ENCODE results near the gene LAMB3. TPM values are rescaled to one million over a fixed set of nuclear protein-coding genes. Genes with fewer than 3 reads are reported as not detected.

Gene LAMB3
- total RNA-seq, 1 donor from 2014 or later = 18.3 TPM

DNA sequence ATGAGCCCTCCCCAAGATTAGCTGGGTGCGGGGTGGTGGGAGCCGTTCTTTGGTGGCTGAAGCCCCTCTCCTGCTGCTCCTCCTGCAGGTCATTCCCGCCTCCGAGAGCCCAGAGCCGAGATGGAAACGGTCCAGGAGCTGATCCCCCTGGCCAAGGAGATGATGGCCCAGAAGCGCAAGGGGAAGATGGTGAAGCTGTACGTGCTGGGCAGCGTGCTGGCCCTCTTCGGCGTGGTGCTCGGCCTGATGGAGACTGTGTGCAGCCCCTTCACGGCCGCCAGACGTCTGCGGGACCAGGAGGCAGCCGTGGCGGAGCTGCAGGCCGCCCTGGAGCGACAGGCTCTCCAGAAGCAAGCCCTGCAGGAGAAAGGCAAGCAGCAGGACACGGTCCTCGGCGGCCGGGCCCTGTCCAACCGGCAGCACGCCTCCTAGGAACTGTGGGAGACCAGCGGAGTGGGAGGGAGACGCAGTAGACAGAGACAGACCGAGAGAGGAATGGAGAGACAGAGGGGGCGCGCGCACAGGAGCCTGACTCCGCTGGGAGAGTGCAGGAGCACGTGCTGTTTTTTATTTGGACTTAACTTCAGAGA lies 23.4 kb upstream of the LAMB3 start:
- DNase-seq (ENCODE audit: low spot score) = no peak
- Mint-ChIP-seq H3K36me3 (ENCODE audit: low read depth) (peaks cover 36% of the 10 kb centered on the region), H3K9me3 (peaks cover 9% of the 10 kb centered on the region), H3K27me3 (ENCODE audit: insufficient read depth) (peaks cover 2% of the 10 kb centered on the region), H3K27ac (peak overlapping the region; percentile 94), H3K4me1 (ENCODE audit: low read depth) (peaks cover 81% of the 10 kb centered on the region), H3K4me3 (peak overlapping the region; percentile 92)
- intact Hi-C loops (cut with micrococcal nuclease) = loop anchor here (1.0 to 10.0 kb wide), 3 partner anchors 18 to 259 kb away; partner anchors contain the start of gene SYT14

- DNase-seq (ENCODE audit: low spot score) = peak; percentile 59
- peaks cover 2% of the 10 kb centered on the region for H3K27me3 Mint-ChIP-seq (ENCODE audit: insufficient read depth)
- intact Hi-C loops (cut with micrococcal nuclease) = loop anchor here (1.0 to 10.0 kb wide), 3 partner anchors 18 to 260 kb away; partner anchors contain the start of gene SYT14
- peaks cover 36% of the 10 kb centered on the region for H3K36me3 Mint-ChIP-seq (ENCODE audit: low read depth)
- H3K27ac Mint-ChIP-seq = peak within 1 kb of the TSS; percentile 94
- H3K9me3 Mint-ChIP-seq = peaks cover 9% of the 10 kb centered on the region
- H3K4me1 Mint-ChIP-seq (ENCODE audit: low read depth) = peaks cover 87% of the 10 kb centered on the region
- H3K4me3 Mint-ChIP-seq = peak within 1 kb of the TSS; percentile 92
These were observed 22.8 kb upstream of the LAMB3 start, which contains the start of gene G0S2 for GRCh38 chr1:209674957-209675564. Gene G0S2, plus strand, starts transcription at chr1:209675412. Its CDS starts 273 bp downstream, at chr1:209675685.

- DNase-seq (ENCODE audit: low spot score) = no peak
- peaks cover 9% of the 10 kb centered on the region for H3K9me3 Mint-ChIP-seq
- H3K4me3 Mint-ChIP-seq = peak overlapping the region; percentile 92
- H3K27me3 Mint-ChIP-seq (ENCODE audit: insufficient read depth) = peaks cover 2% of the 10 kb centered on the region
- H3K27ac Mint-ChIP-seq = peak overlapping the region; percentile 94
- H3K4me1 Mint-ChIP-seq (ENCODE audit: low read depth) = peaks cover 77% of the 10 kb centered on the region
- intact Hi-C loops (cut with micrococcal nuclease) = loop anchor here (1.0 to 10.0 kb wide), 11 partner anchors 13 to 261 kb away; partner anchors contain the start of genes SYT14, TRAF3IP3 and UTP25
- peaks cover 36% of the 10 kb centered on the region for H3K36me3 Mint-ChIP-seq (ENCODE audit: low read depth)
These were observed 21.6 kb upstream of the LAMB3 start for GRCh38 chr1:209673631-209674417.

DNA sequence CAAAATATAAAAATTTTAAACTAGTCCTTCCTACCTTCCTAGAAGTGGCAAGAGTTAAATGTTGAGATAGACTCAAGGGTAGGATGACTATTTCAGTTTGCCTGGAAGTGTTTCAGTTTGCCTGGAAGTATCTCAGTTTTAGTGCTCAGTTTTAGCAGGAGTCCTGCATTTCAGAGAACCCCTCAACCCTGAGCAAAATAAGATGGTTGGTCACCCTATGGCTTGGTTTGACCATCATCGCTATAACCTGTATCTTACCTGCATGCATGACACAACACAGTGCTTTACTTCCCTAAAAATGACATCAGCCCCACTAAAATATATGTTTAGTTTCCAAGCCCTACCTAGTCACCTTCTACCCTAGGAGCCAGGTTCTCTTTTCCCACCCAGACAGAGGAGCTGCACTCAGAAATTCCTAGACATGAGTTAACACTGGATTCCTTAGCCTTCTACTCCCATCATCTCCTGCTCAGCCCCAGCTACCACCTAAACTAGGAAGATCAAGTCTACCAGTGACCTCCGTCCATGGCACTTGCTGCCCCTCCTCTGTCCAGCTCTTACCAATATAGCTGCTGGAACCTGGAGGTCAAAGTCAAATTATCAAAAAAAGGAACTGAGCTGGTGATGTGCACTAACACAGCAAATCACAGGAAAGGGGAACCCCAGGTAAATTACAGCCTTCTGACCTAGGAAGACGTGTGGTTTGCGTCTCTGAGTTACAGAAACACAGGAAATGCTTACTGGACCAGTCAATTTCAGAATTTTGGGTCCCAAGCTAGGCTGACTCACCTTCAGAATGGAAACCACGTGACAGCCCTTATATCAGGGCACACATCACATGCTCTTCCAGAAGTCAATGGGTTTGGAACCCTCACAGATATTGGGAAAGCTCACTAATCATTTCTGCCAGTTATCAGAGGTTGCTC lies 20.7 kb upstream of the LAMB3 start:
- peak overlapping the region; percentile 92 for H3K4me3 Mint-ChIP-seq
- H3K4me1 Mint-ChIP-seq (ENCODE audit: low read depth) = peaks cover 70% of the 10 kb centered on the region
- peaks cover 36% of the 10 kb centered on the region for H3K36me3 Mint-ChIP-seq (ENCODE audit: low read depth)
- H3K9me3 Mint-ChIP-seq = peaks cover 9% of the 10 kb centered on the region
- H3K27me3 Mint-ChIP-seq (ENCODE audit: insufficient read depth) = peaks cover 2% of the 10 kb centered on the region
- intact Hi-C loops (cut with micrococcal nuclease) = loop anchor here (1.0 to 10.0 kb wide), 11 partner anchors 13 to 262 kb away; partner anchors contain the start of genes SYT14, TRAF3IP3 and UTP25
- DNase-seq (ENCODE audit: low spot score) = peak; percentile 63
- peak overlapping the region; percentile 94 for H3K27ac Mint-ChIP-seq

GRCh38 chr1:209670441-209671082 lies 18.3 kb upstream of the LAMB3 start:
- intact Hi-C loops (cut with micrococcal nuclease) = loop anchor here (10.0 kb wide), 1 partner anchor 264 kb away; the partner anchor contains the start of gene SYT14
- Mint-ChIP-seq H3K4me1 (ENCODE audit: low read depth) (peaks cover 48% of the 10 kb centered on the region), H3K36me3 (ENCODE audit: low read depth) (peaks cover 18% of the 10 kb centered on the region), H3K27me3 (ENCODE audit: insufficient read depth) (no peaks in the 10 kb centered on the region), H3K4me3 (peak overlapping the region; percentile 15), H3K9me3 (peaks cover 9% of the 10 kb centered on the region), H3K27ac (peak overlapping the region; percentile 85)
- no peak for DNase-seq (ENCODE audit: low spot score)

DNA sequence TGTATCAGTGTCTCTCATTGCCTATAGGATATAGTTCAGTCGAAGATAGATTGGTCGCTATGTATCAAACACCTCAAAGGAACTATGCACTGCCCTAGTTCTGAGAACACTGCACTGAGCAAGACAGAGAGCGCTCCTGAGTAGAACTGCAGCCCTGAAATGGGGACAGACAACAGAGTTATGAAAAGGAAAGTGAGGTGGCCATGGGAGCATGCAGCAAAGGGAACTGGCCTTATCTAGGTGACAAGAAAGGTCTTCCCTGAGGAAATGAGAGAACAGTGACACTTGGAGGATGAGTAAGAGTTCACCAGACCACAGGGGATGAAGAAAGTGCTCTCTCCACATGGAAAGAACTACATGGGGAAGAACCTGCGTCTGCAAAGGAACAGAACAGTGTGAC lies 15.5 kb upstream of the LAMB3 start:
- Mint-ChIP-seq H3K4me1 (ENCODE audit: low read depth) (peaks cover 38% of the 10 kb centered on the region), H3K27ac (no peak overlapping the region), H3K4me3 (no peak overlapping the region), H3K9me3 (peaks cover 9% of the 10 kb centered on the region), H3K27me3 (ENCODE audit: insufficient read depth) (no peaks in the 10 kb centered on the region), H3K36me3 (ENCODE audit: low read depth) (peaks cover 24% of the 10 kb centered on the region)
- intact Hi-C loops (cut with micrococcal nuclease) = no loop called here
- DNase-seq (ENCODE audit: low spot score) = no peak

DNA sequence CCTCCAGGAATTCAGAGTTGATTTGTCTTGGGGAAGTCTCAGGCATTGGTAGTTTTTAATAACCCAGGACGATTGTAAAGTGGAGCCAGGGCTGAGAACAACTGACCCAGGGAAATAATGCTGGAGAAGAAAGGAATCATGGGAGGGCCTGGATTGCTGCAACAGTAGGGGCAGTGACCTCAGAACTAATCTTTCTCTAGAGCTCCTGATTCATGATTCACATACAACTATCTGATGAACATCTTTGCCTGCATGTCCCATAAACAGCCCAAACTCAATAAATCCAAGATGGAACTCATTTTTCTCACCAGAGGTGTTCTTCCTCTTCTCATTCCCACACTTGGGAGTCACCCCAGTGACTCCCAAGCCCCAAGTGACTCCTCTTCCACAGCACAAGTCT lies 14.9 kb upstream of the LAMB3 start:
- intact Hi-C loops (cut with micrococcal nuclease) = no loop called here
- peaks cover 34% of the 10 kb centered on the region for H3K4me1 Mint-ChIP-seq (ENCODE audit: low read depth)
- DNase-seq (ENCODE audit: low spot score) = no peak

GRCh38 chr1:209662879-209663327 lies 10.7 kb upstream of the LAMB3 start:
- Mint-ChIP-seq H3K27ac (no peak overlapping the region), H3K9me3 (no peaks in the 10 kb centered on the region), H3K36me3 (ENCODE audit: low read depth) (peaks cover 19% of the 10 kb centered on the region), H3K4me1 (ENCODE audit: low read depth) (peaks cover 43% of the 10 kb centered on the region), H3K4me3 (no peak overlapping the region), H3K27me3 (ENCODE audit: insufficient read depth) (no peaks in the 10 kb centered on the region)
- intact Hi-C loops (cut with micrococcal nuclease) = no loop called here
- DNase-seq (ENCODE audit: low spot score) = no peak

More for the DNA sequence above, 14.9 kb upstream of the LAMB3 start:
- H3K27me3 Mint-ChIP-seq (ENCODE audit: insufficient read depth) = no peaks in the 10 kb centered on the region
- H3K4me3 Mint-ChIP-seq = no peak overlapping the region
- peaks cover 24% of the 10 kb centered on the region for H3K36me3 Mint-ChIP-seq (ENCODE audit: low read depth)
- no peak overlapping the region for H3K27ac Mint-ChIP-seq
- H3K9me3 Mint-ChIP-seq = peaks cover 9% of the 10 kb centered on the region

DNA sequence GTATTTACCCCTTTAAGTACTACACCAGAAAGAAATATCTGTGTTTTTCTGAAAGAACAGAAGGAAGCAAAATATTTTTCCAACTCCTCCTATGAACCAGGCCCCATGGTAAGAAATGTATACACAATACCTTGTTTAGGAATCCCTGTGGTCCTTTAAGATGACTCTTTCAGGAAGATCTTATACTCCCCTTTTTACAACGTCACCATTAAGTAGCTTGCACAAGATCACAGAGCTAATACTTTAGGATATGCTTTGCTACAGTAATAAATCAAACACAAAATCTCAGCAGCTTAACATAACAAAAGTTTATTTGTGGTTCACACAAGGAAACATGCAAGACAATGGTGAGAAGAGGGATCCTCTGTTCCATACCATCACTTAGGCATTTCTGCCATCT lies 8.8 kb upstream of the LAMB3 start:
- peaks cover 19% of the 10 kb centered on the region for H3K36me3 Mint-ChIP-seq (ENCODE audit: low read depth)
- H3K4me3 Mint-ChIP-seq = no peak overlapping the region
- intact Hi-C loops (cut with micrococcal nuclease) = loop anchor here (2.0 kb wide), 1 partner anchor 32 kb away; no protein-coding TSS in a partner anchor
- DNase-seq (ENCODE audit: low spot score) = no peak
- no peaks in the 10 kb centered on the region for H3K27me3 Mint-ChIP-seq (ENCODE audit: insufficient read depth)
- H3K27ac Mint-ChIP-seq = no peak overlapping the region
- no peaks in the 10 kb centered on the region for H3K9me3 Mint-ChIP-seq
- peaks cover 56% of the 10 kb centered on the region for H3K4me1 Mint-ChIP-seq (ENCODE audit: low read depth)

DNA sequence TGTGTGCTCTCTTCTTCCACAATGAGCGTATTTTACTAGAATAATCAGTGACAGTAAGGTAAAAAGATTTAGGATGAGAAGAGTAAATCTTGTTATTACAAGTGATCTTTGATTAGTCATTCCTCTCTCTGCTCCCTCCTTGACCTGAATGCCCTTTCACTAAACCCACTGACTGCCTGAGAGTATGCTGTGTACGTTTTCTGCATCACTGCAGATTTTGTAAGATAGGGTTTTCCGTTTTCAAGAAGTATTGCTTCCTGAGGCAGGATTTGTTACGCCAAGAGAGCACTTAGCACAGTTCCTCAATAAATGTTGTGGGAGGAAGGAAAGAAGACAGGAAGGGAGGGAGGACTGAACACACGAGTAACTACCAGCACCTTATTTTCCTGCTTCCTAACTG lies 7.7 kb upstream of the LAMB3 start:
- intact Hi-C loops (cut with micrococcal nuclease) = loop anchor here (1.0 to 2.0 kb wide), 4 partner anchors 9 to 64 kb away; no protein-coding TSS in a partner anchor
- Mint-ChIP-seq H3K27me3 (ENCODE audit: insufficient read depth) (no peaks in the 10 kb centered on the region), H3K36me3 (ENCODE audit: low read depth) (peaks cover 17% of the 10 kb centered on the region), H3K9me3 (no peaks in the 10 kb centered on the region), H3K4me1 (ENCODE audit: low read depth) (peaks cover 53% of the 10 kb centered on the region), H3K4me3 (peak overlapping the region; percentile 16), H3K27ac (peak overlapping the region; percentile 88)
- DNase-seq (ENCODE audit: low spot score) = no peak

- Mint-ChIP-seq H3K27ac (no peak overlapping the region), H3K4me3 (no peak overlapping the region), H3K27me3 (ENCODE audit: insufficient read depth) (no peaks in the 10 kb centered on the region), H3K36me3 (ENCODE audit: low read depth) (peaks cover 6% of the 10 kb centered on the region), H3K4me1 (ENCODE audit: low read depth) (peaks cover 63% of the 10 kb centered on the region), H3K9me3 (no peaks in the 10 kb centered on the region)
- intact Hi-C loops (cut with micrococcal nuclease) = no loop called here
- no peak for DNase-seq (ENCODE audit: low spot score)
These were observed 5.7 kb upstream of the LAMB3 start for GRCh38 chr1:209657918-209658317.
